GM12878 (cell line): ENCODE results near the gene XRCC2. TPM values are rescaled to one million over a fixed set of nuclear protein-coding genes. Genes with fewer than 3 reads are reported as not detected.
A peak's percentile ranks its signal among the peaks of the same experiment; 100 is the strongest.

Experiments used
- ATAC-seq: fragments of 200-7000 bp; cut with Tn5 transposase; 3 replicates; pipeline ENCODE4 v1.9.1; 2020; ENCODE audit warnings: mild to moderate bottlenecking, moderate library complexity
- BruUV-seq: library from RNA; stranded (reverse); fragments of 400-500 nt; replicated peaks from 2 replicates; lab custom pipeline; 2021; lab: Mats Ljungman, UMichigan
- CTCF ChIA-PET: fragments of 300-600 bp; sonication (Branson Sonifier 250); formaldehyde crosslinking; extraction: SDS; loops from one replicate; lab custom pipeline; 2021; ENCODE audit warnings: inconsistent platforms; lab: Yijun Ruan, JAX
- POLR2A ChIA-PET: fragments of 350-600 bp; formaldehyde crosslinking; extraction: SDS; loops from one replicate; lab custom pipeline; 2021; ENCODE audit warnings: inconsistent platforms; lab: Charles Lee
- RAD21 ChIA-PET: fragments of 300-600 bp; sonication (Branson Sonifier 250); formaldehyde crosslinking; loops from one replicate; lab custom pipeline; 2023; ENCODE audit warnings: antibody characterized with exemption; ENCODE audit not compliant: unreplicated experiment; lab: Charles Lee
- SMC1A ChIA-PET: fragments of 300-600 bp; sonication (Branson Sonifier 250); formaldehyde crosslinking; loops from one replicate; lab custom pipeline; 2023; ENCODE audit not compliant: unreplicated experiment, uncharacterized antibody; lab: Charles Lee
- DNase-seq: peaks from one replicate; pipeline ENCODE4 v3.0.0-alpha.2; 2011; ENCODE audit warnings: low read depth, low spot score
- FAIRE-seq: peaks from 3 replicates; lab custom pipeline; 2011; peaks lifted over from hg19 to GRCh38; lab: Jason Lieb, UNC
- H2AFZ ChIP-seq: 2 replicates; pipeline ENCODE4 v1.6.0; 2011; ENCODE audit warnings: low read depth, low read length, control low read depth; ENCODE audit not compliant: control insufficient read depth
- H3K27ac ChIP-seq: 2 replicates; pipeline ENCODE4 v1.5.1; 2011; ENCODE audit warnings: control low read depth; ENCODE audit not compliant: control insufficient read depth, insufficient read depth
- H3K27me3 ChIP-seq, 2 experiments: replicated peaks in 1 of 2; 2 replicates each; pipeline versions ENCODE4 v1.6.0 to v1.6.1; 2011; ENCODE audit warnings: low read length in 1 of 2; ENCODE audit not compliant: control insufficient read depth in 2 of 2, insufficient read depth in 2 of 2
- H3K36me3 ChIP-seq, 2 experiments: 2 replicates each; pipeline ENCODE4 v1.5.1; 2011; ENCODE audit warnings: low read length in 1 of 2; ENCODE audit not compliant: control insufficient read depth in 2 of 2, insufficient read depth in 2 of 2
- H3K4me1 ChIP-seq: 2 replicates; pipeline ENCODE4 v1.6.1; 2011; ENCODE audit warnings: mild to moderate bottlenecking, low read length, moderate library complexity, mixed read lengths; ENCODE audit not compliant: control insufficient read depth, insufficient read depth
- H3K4me2 ChIP-seq: 2 replicates; pipeline ENCODE4 v1.6.0; 2011; ENCODE audit warnings: control low read depth; ENCODE audit not compliant: control insufficient read depth, insufficient read depth
- H3K4me3 ChIP-seq: fragments of 200-600 bp; sonication (generic); 2 replicates; pipeline ENCODE4 v1.5.1; 2016
- H3K79me2 ChIP-seq: 2 replicates; pipeline ENCODE4 v1.6.0; 2011; ENCODE audit warnings: low read length; ENCODE audit not compliant: control insufficient read depth, insufficient read depth
- H3K9ac ChIP-seq: 2 replicates; pipeline ENCODE4 v1.8.0; 2011; ENCODE audit warnings: low read length, control low read depth, mixed read lengths; ENCODE audit not compliant: control insufficient read depth, insufficient read depth
- H3K9me3 ChIP-seq: replicated peaks from 3 replicates; pipeline ENCODE4 v1.5.1; 2011; ENCODE audit warnings: mild to moderate bottlenecking, low read length; ENCODE audit not compliant: control insufficient read depth, insufficient read depth
- H4K20me1 ChIP-seq: 2 replicates; pipeline ENCODE4 v1.6.0; 2011; ENCODE audit not compliant: control insufficient read depth, insufficient read depth
- BACH1 ChIP-seq: fragments of 450-650 bp; IDR thresholded peaks from 2 replicates; pipeline ENCODE4 v1.6.1; 2017; ENCODE audit warnings: mild to moderate bottlenecking, borderline replicate concordance
- BHLHE40 ChIP-seq, 2 experiments: fragments of 450-650 bp in 1 of 2; IDR thresholded peaks; 2 replicates each; pipeline ENCODE4 v1.6.1; 2011 to 2017; ENCODE audit warnings: low read depth in 2 of 2, borderline replicate concordance in 1 of 2, improper control_type of control experiment in 1 of 2, low read length in 1 of 2, mild to moderate bottlenecking in 1 of 2
- CTCF ChIP-seq, 3 experiments: IDR thresholded peaks in 2 of 3; conservative IDR thresholded peaks in 1 of 3; 2 replicates each; pipeline ENCODE4 v1.5.1; 2011; ENCODE audit warnings: low read depth in 3 of 3, low read length in 3 of 3, mild to moderate bottlenecking in 3 of 3, control low read depth in 2 of 3, moderate library complexity in 2 of 3, inconsistent platforms in 1 of 3, mixed read lengths in 1 of 3; ENCODE audit not compliant: control insufficient read depth in 2 of 3, insufficient read depth in 1 of 3; ENCODE audit errors: extremely low read depth in 1 of 3
- GABPA ChIP-seq: IDR thresholded peaks from 2 replicates; pipeline ENCODE4 v1.6.1; 2014; ENCODE audit warnings: antibody characterized with exemption, low read depth, mild to moderate bottlenecking, inconsistent platforms
- IKZF2 ChIP-seq, 2 experiments: fragments of 450-650 bp; IDR thresholded peaks; 2 replicates each; pipeline ENCODE4 v1.6.1; 2017; ENCODE audit warnings: mild to moderate bottlenecking in 2 of 2, moderate library complexity in 2 of 2
- MEF2B ChIP-seq: fragments of 450-650 bp; IDR thresholded peaks from 2 replicates; pipeline ENCODE4 v1.6.1; 2018; ENCODE audit warnings: mild to moderate bottlenecking, moderate library complexity; ENCODE audit not compliant: partially characterized antibody, poor library complexity, severe bottlenecking
- MTA3 ChIP-seq: IDR thresholded peaks from 2 replicates; pipeline ENCODE4 v1.6.1; 2012; ENCODE audit warnings: low read length, inconsistent platforms, borderline replicate concordance
- MXI1 ChIP-seq: fragments of 150-350 bp; IDR thresholded peaks from 2 replicates; pipeline ENCODE4 v1.6.1; 2011; ENCODE audit warnings: low read depth, mild to moderate bottlenecking, inconsistent platforms, low read length, improper control_type of control experiment
- MYC ChIP-seq: IDR thresholded peaks from 2 replicates; pipeline ENCODE4 v1.6.1; 2011; ENCODE audit warnings: mild to moderate bottlenecking, low read length, moderate library complexity, inconsistent platforms; ENCODE audit not compliant: insufficient read depth, insufficient replicate concordance, insufficient read length, severe bottlenecking
- NFXL1 ChIP-seq: fragments of 450-650 bp; IDR thresholded peaks from 2 replicates; pipeline ENCODE4 v1.6.1; 2017; ENCODE audit warnings: antibody characterized with exemption, mild to moderate bottlenecking, borderline replicate concordance
- PAX5 ChIP-seq: IDR thresholded peaks from 2 replicates; pipeline ENCODE4 v1.6.1; 2011; ENCODE audit warnings: low read depth, low read length, borderline replicate concordance
- SMAD5 ChIP-seq: IDR thresholded peaks from 2 replicates; pipeline ENCODE4 v1.6.1; 2016; ENCODE audit warnings: antibody characterized with exemption, low read depth
- TAF1 ChIP-seq: IDR thresholded peaks from 2 replicates; pipeline ENCODE4 v1.6.1; 2011; ENCODE audit warnings: mild to moderate bottlenecking, low read depth, low read length, borderline replicate concordance
- TCF3 ChIP-seq: IDR thresholded peaks from 2 replicates; pipeline ENCODE4 v1.6.1; 2012; ENCODE audit warnings: low read depth, mild to moderate bottlenecking, low read length, borderline replicate concordance; ENCODE audit not compliant: insufficient read depth
- YY1 ChIP-seq: IDR thresholded peaks from 2 replicates; pipeline ENCODE4 v1.6.1; 2011; ENCODE audit warnings: low read depth, mild to moderate bottlenecking, low read length
- ZNF217 ChIP-seq: fragments of 450-650 bp; IDR thresholded peaks from 2 replicates; pipeline ENCODE4 v1.6.1; 2017; ENCODE audit warnings: antibody characterized with exemption, mild to moderate bottlenecking
- ZNF622 ChIP-seq: fragments of 450-650 bp; IDR thresholded peaks from 2 replicates; pipeline ENCODE4 v1.6.1; 2017; ENCODE audit warnings: mild to moderate bottlenecking, inconsistent platforms
- WGBS: methylation state at CpG from one replicate; pipeline ENCODE4 v1.1.6; 2016; ENCODE audit warnings: low lambda C conversion rate; ENCODE audit not compliant: insufficient replicate concordance, insufficient coverage; ENCODE audit errors: missing lambda C conversion rate; 5-methylcytosine and 5-hydroxymethylcytosine counted together
- in situ Hi-C: fragments of 300-500 bp; cut with MboI; formaldehyde crosslinking; loops from 9 replicates; pipeline ENCODE4 v1.14.3; 2018; ENCODE audit warnings: mixed read lengths
- intact Hi-C: fragments of 100-400 bp; cut with micrococcal nuclease; formaldehyde crosslinking; loops from one replicate; pipeline ENCODE4 v1.14.2; 2022; ENCODE audit not compliant: unreplicated experiment
- polyA plus RNA-seq, 11 experiments: library from polyadenylated mRNA; depleted of rRNA in 4 of 11; unstranded in 6 of 11; stranded (reverse) in 5 of 11; fragments of >200 nt; fragmentation: Nextera tagmentation in 4 of 11; fragmentation: Illumina TruSeq in 1 of 11; extraction: Ambion mirVana in 4 of 11; extraction: Trizol in 1 of 11; gene quantifications; 1 replicate in 1 of 11; 2 replicates in 10 of 11; pipeline versions ENCODE4 v1.2.1 to v1.2.3, GENCODE V29; 2011 to 2016; ENCODE audit warnings: inconsistent platforms in 2 of 11, missing spikeins in 2 of 11, low read depth in 1 of 11
- total RNA-seq, 4 experiments: library from RNA; depleted of rRNA in 3 of 4; stranded (reverse); fragments of >200 nt in 3 of 4; fragmentation: Illumina TruSeq in 1 of 4; extraction: Trizol in 1 of 4; gene quantifications; 2 replicates each; pipeline versions ENCODE4 v1.2.1 to v1.2.3, GENCODE V29; 2013 to 2021
- TF ChIP-seq, protein P1 (sequence below): fragments of 450-650 bp; IDR thresholded peaks from 2 replicates; pipeline ENCODE4 v1.6.1; 2017; ENCODE audit warnings: mild to moderate bottlenecking, low read depth, inconsistent platforms; ENCODE audit not compliant: poor library complexity, severe bottlenecking
- TF ChIP-seq, protein P2 (sequence below): fragments of 450-650 bp; IDR thresholded peaks from 2 replicates; pipeline ENCODE4 v1.6.1; 2016; ENCODE audit warnings: mild to moderate bottlenecking

The XRCC2 gene
- total and polyA plus RNA-seq, 10 of the 15 experiments (the other 5 are each of a cell fraction or from before 2014, with no cell fraction given), result 4.8 to 21.4 (median 13.9) TPM

GRCh38 chr7:152667958-152668357, 8.0 kb downstream of the XRCC2 start (continued):
- TF ChIP-seq BHLHE40 (IDR thresholded peaks at IDR 0.05; ENCODE audit: borderline replicate concordance in 1 of 2, low read depth in 2 of 2, low read length in 1 of 2), result no peak
- TF ChIP-seq, protein P1, sequence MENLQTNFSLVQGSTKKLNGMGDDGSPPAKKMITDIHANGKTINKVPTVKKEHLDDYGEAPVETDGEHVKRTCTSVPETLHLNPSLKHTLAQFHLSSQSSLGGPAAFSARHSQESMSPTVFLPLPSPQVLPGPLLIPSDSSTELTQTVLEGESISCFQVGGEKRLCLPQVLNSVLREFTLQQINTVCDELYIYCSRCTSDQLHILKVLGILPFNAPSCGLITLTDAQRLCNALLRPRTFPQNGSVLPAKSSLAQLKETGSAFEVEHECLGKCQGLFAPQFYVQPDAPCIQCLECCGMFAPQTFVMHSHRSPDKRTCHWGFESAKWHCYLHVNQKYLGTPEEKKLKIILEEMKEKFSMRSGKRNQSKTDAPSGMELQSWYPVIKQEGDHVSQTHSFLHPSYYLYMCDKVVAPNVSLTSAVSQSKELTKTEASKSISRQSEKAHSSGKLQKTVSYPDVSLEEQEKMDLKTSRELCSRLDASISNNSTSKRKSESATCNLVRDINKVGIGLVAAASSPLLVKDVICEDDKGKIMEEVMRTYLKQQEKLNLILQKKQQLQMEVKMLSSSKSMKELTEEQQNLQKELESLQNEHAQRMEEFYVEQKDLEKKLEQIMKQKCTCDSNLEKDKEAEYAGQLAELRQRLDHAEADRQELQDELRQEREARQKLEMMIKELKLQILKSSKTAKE, result no peak
- no peak for TF ChIP-seq ZNF622
- no peak for TF ChIP-seq MTA3
- no peak for TF ChIP-seq TAF1
- 0 out of 2 replicates have a peak, but pooled peaks have one; percentile 9 for TF ChIP-seq GABPA
- TF ChIP-seq MEF2B, result no peak
- no peak for TF ChIP-seq TCF3
- no peak for TF ChIP-seq MYC
- TF ChIP-seq IKZF2 (IDR thresholded peaks at IDR 0.05), result no peak

- H3K9ac ChIP-seq, result no peak overlapping the region
- BruUV-seq, result no TSS peak
- no peak overlapping the region for H2AFZ ChIP-seq
- no peak for FAIRE-seq
- CTCF ChIA-PET, result interaction anchor here (1.3 kb wide), 1 partner anchor 40 kb away, joined by 4 read pairs; no protein-coding TSS in a partner anchor
- no peak overlapping the region for H3K4me2 ChIP-seq
- SMC1A ChIA-PET, result interaction anchor here (0.6 to 1.4 kb wide), 4 partner anchors 40 to 352 kb away, joined by 3 to 4 read pairs (median 3); no protein-coding TSS in a partner anchor
- 100% methylated on average over 1 of the region's 1 CpG for WGBS
- H4K20me1 ChIP-seq, result no peaks in the 10 kb centered on the region
- no peak overlapping the region for H3K27ac ChIP-seq
- RAD21 ChIA-PET, result no interaction called here
- intact Hi-C loops, result no loop called here
- POLR2A ChIA-PET, result no interaction called here
- no peaks in the 10 kb centered on the region for H3K27me3 ChIP-seq
- in situ Hi-C loops, result no loop called here
- peaks cover 9% of the 10 kb centered on the region; the same call in 1 of the 2 replicates for H3K4me1 ChIP-seq
- no peak for ATAC-seq
- H3K9me3 ChIP-seq, result no peaks in the 10 kb centered on the region; the same call in 2 of the 3 replicates
- DNase-seq, result no peak
- H3K36me3 ChIP-seq, result no peaks in the 10 kb centered on the region; a peak in 1 of 4 replicates
- H3K79me2 ChIP-seq, result peaks cover 18% of the 10 kb centered on the region
- no peak overlapping the region for H3K4me3 ChIP-seq
- TF ChIP-seq BACH1 (no peak), PAX5 (no peak), YY1 (no peak), ZNF217 (no peak), MXI1 (no peak), CTCF (IDR thresholded peaks at IDR 0.05 in 2 of 3, conservative IDR thresholded peaks at IDR 0.05 in 1 of 3; ENCODE audit: control insufficient read depth in 2 of 3, extremely low read depth in 1 of 3, insufficient read depth in 1 of 3, low read depth in 3 of 3, low read length in 3 of 3) (no peak), NFXL1 (no peak), SMAD5 (no peak), BHLHE40 (IDR thresholded peaks at IDR 0.05; ENCODE audit: borderline replicate concordance in 1 of 2, low read depth in 2 of 2, low read length in 1 of 2) (no peak)
- TF ChIP-seq, protein P2, sequence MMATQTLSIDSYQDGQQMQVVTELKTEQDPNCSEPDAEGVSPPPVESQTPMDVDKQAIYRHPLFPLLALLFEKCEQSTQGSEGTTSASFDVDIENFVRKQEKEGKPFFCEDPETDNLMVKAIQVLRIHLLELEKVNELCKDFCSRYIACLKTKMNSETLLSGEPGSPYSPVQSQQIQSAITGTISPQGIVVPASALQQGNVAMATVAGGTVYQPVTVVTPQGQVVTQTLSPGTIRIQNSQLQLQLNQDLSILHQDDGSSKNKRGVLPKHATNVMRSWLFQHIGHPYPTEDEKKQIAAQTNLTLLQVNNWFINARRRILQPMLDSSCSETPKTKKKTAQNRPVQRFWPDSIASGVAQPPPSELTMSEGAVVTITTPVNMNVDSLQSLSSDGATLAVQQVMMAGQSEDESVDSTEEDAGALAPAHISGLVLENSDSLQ, result no peak
Observed at GRCh38 chr7:152666078-152666477, 9.9 kb downstream of the XRCC2 start.
